SK-N-SH (cell line): ENCODE data around the gene SETBP1. TPM values are rescaled to one million over a fixed set of nuclear protein-coding genes. Genes with fewer than 3 reads are reported as not detected.

ENCODE experiments used
- CTCF ChIA-PET: fragments of 300-600, 350-600 bp; formaldehyde crosslinking; extraction: SDS; loops from one replicate; lab custom pipeline; 2021; lab: Yijun Ruan, JAX
- POLR2A ChIA-PET: fragments of 350-600 bp; sonication (Branson Sonifier 250); formaldehyde crosslinking; extraction: SDS; loops from one replicate; lab custom pipeline; 2020; ENCODE audit warnings: antibody characterized with exemption, inconsistent platforms; lab: Yijun Ruan, JAX
- DNase-seq: peaks from one replicate; pipeline ENCODE4 v3.0.0; 2012
- H2AFZ ChIP-seq: fragments of 200-600 bp; sonication (generic); 2 replicates; pipeline ENCODE4 v1.8.1; 2016; ENCODE audit warnings: antibody characterized with exemption, mild to moderate bottlenecking, low read depth
- H3F3A ChIP-seq: fragments of 200-600 bp; sonication (generic); replicated peaks from 2 replicates; pipeline ENCODE3; 2016; ENCODE audit warnings: antibody characterized with exemption, mild to moderate bottlenecking; ENCODE audit not compliant: insufficient read depth
- H3K27ac ChIP-seq, 2 experiments: fragments of 200-500 bp in 1 of 2; fragments of 200-600 bp in 1 of 2; sonication (Bioruptor generic) in 1 of 2; sonication (generic), shearing (Covaris generic) in 1 of 2; 2 replicates each; pipeline versions ENCODE4 v1.5.1 to v1.6.1; 2014 to 2016; ENCODE audit warnings: low read depth in 2 of 2, inconsistent platforms in 1 of 2, low read length in 1 of 2, mild to moderate bottlenecking in 1 of 2, mixed read lengths in 1 of 2
- H3K27me3 ChIP-seq: fragments of 200-600 bp; sonication (generic), shearing (Covaris generic); 2 replicates; pipeline ENCODE4 v1.6.1; 2016; ENCODE audit warnings: mixed run types; ENCODE audit not compliant: insufficient read depth
- H3K36me3 ChIP-seq, 2 experiments: fragments of 200-500 bp in 1 of 2; fragments of 200-600 bp in 1 of 2; sonication (Bioruptor generic) in 1 of 2; sonication (generic) in 1 of 2; replicated peaks in 1 of 2; 2 replicates each; pipeline versions ENCODE3 to v1.5.1; 2014 to 2016; ENCODE audit warnings: low read length in 1 of 2, mild to moderate bottlenecking in 1 of 2; ENCODE audit not compliant: insufficient read depth in 2 of 2, control insufficient read depth in 1 of 2
- H3K4me1 ChIP-seq, 2 experiments: fragments of 200-500 bp in 1 of 2; fragments of 200-600 bp in 1 of 2; sonication (Bioruptor generic) in 1 of 2; sonication (generic), shearing (Covaris generic) in 1 of 2; 2 replicates each; pipeline versions ENCODE4 v1.5.1 to v1.6.1; 2014 to 2016; ENCODE audit warnings: low read depth in 1 of 2, low read length in 1 of 2, mixed run types in 1 of 2; ENCODE audit not compliant: insufficient read depth in 2 of 2, control insufficient read depth in 1 of 2
- H3K4me2 ChIP-seq: fragments of 200-600 bp; sonication (generic), shearing (Covaris generic); 2 replicates; pipeline ENCODE4 v1.6.1; 2017; ENCODE audit warnings: mixed run types
- H3K4me3 ChIP-seq, 2 experiments: fragments of 200-500 bp in 1 of 2; fragments of 200-600 bp in 1 of 2; sonication (Bioruptor generic) in 1 of 2; sonication (generic), shearing (Covaris generic) in 1 of 2; 2 replicates each; pipeline versions ENCODE4 v1.5.1 to v1.8.1; 2014 to 2016; ENCODE audit warnings: low read depth in 2 of 2, inconsistent platforms in 1 of 2, low read length in 1 of 2, mild to moderate bottlenecking in 1 of 2, mixed read lengths in 1 of 2, moderate library complexity in 1 of 2
- H3K79me2 ChIP-seq: fragments of 200-600 bp; sonication (generic); 2 replicates; pipeline ENCODE4 v1.8.1; 2017; ENCODE audit warnings: mild to moderate bottlenecking; ENCODE audit not compliant: insufficient read depth
- H3K9ac ChIP-seq: fragments of 200-600 bp; sonication (generic); 2 replicates; pipeline ENCODE4 v1.6.1; 2017; ENCODE audit warnings: mixed run types
- H3K9me2 ChIP-seq: fragments of 200-600 bp; sonication (generic); 2 replicates; pipeline ENCODE4 v1.6.1; 2017; ENCODE audit warnings: mixed run types
- H3K9me3 ChIP-seq: fragments of 200-600 bp; sonication (generic); 2 replicates; pipeline ENCODE4 v1.6.1; 2017; ENCODE audit warnings: mixed run types, mild to moderate bottlenecking, moderate library complexity
- H4K20me1 ChIP-seq: fragments of 200-600 bp; sonication (generic); 2 replicates; pipeline ENCODE4 v1.6.1; 2017; ENCODE audit warnings: mild to moderate bottlenecking, mixed run types; ENCODE audit not compliant: insufficient read depth
- CHD2 ChIP-seq: fragments of 150-350 bp; IDR thresholded peaks from 2 replicates; pipeline ENCODE4 v1.6.1; 2018; ENCODE audit warnings: low read length; ENCODE audit not compliant: partially characterized antibody
- EP300 ChIP-seq, 2 experiments: IDR thresholded peaks; 2 replicates each; pipeline versions ENCODE4 v1.4.0 to v1.6.1; 2012; ENCODE audit warnings: borderline replicate concordance in 1 of 2, low read depth in 1 of 2, low read length in 1 of 2
- EZH2phosphoT487 ChIP-seq: fragments of 200-600 bp; sonication (generic); IDR thresholded peaks from 2 replicates; pipeline ENCODE4 v1.6.1; 2017; ENCODE audit warnings: low read depth, mixed run types, mild to moderate bottlenecking, antibody characterized with exemption, moderate library complexity, borderline replicate concordance
- FOSL2 ChIP-seq: IDR thresholded peaks from 2 replicates; pipeline ENCODE4 v1.4.0; 2012; ENCODE audit warnings: low read depth, mild to moderate bottlenecking, moderate library complexity, borderline replicate concordance
- GABPA ChIP-seq: IDR thresholded peaks from 2 replicates; pipeline ENCODE4 v1.4.0; 2012; ENCODE audit warnings: low read depth, mild to moderate bottlenecking
- GATA2 ChIP-seq: sonication (generic); formaldehyde crosslinking; IDR thresholded peaks from 2 replicates; pipeline ENCODE4 v1.5.0; 2020; ENCODE audit warnings: mild to moderate bottlenecking, missing genetic modification reagents
- MEF2A ChIP-seq: IDR thresholded peaks from 2 replicates; pipeline ENCODE4 v1.4.0; 2012; ENCODE audit warnings: low read depth, borderline replicate concordance
- NFIC ChIP-seq: IDR thresholded peaks from 2 replicates; pipeline ENCODE4 v1.4.0; 2012; ENCODE audit warnings: borderline replicate concordance
- POLR2AphosphoS5 ChIP-seq: IDR thresholded peaks from 2 replicates; pipeline ENCODE4 v1.6.1; 2012; ENCODE audit warnings: low read depth, low read length
- RAD21 ChIP-seq: IDR thresholded peaks from 2 replicates; pipeline ENCODE4 v1.6.1; 2012; ENCODE audit warnings: mild to moderate bottlenecking, low read length
- RXRA ChIP-seq: IDR thresholded peaks from 2 replicates; pipeline ENCODE4 v1.4.0; 2012; ENCODE audit warnings: low read depth, mild to moderate bottlenecking, borderline replicate concordance
- SMC3 ChIP-seq: IDR thresholded peaks from 2 replicates; pipeline ENCODE4 v1.6.1; 2012; ENCODE audit warnings: low read depth, low read length, improper control_type of control experiment
- TCF12 ChIP-seq: IDR thresholded peaks from 2 replicates; pipeline ENCODE4 v1.4.0; 2012
- WGBS: methylation state at CpG from one replicate; pipeline ENCODE4 v1.1.6; 2017; ENCODE audit warnings: low lambda C conversion rate; 5-methylcytosine and 5-hydroxymethylcytosine counted together
- polyA plus RNA-seq, 3 experiments: library from polyadenylated mRNA; depleted of rRNA; stranded (reverse); fragments of >200 nt; gene quantifications; 2 replicates each; pipeline ENCODE4 v1.2.3, GENCODE V29; 2012
- TF ChIP-seq, protein P1 (sequence below): IDR thresholded peaks from 2 replicates; pipeline ENCODE4 v1.4.0; 2012; ENCODE audit warnings: low read depth
- TF ChIP-seq, protein P2 (sequence below): IDR thresholded peaks from 2 replicates; pipeline ENCODE4 v1.4.0; 2012; ENCODE audit warnings: low read depth, borderline replicate concordance
- TF ChIP-seq, protein P3 (sequence below): IDR thresholded peaks from 2 replicates; pipeline ENCODE4 v1.6.1; 2012; ENCODE audit warnings: mild to moderate bottlenecking, low read depth, low read length, moderate library complexity
- TF ChIP-seq, protein P4 (sequence below): fragments of 200-600 bp; sonication (generic); IDR thresholded peaks from 2 replicates; pipeline ENCODE4 v1.6.1; 2017; ENCODE audit warnings: antibody characterized with exemption, mild to moderate bottlenecking, moderate library complexity
- TF ChIP-seq, protein P5 (sequence below): IDR thresholded peaks from 2 replicates; pipeline ENCODE4; 2012

SETBP1 gene
- polyA plus RNA-seq, 1 of the 3 experiments (the other 2 are of a cell fraction), result 3.0 TPM

DNA sequence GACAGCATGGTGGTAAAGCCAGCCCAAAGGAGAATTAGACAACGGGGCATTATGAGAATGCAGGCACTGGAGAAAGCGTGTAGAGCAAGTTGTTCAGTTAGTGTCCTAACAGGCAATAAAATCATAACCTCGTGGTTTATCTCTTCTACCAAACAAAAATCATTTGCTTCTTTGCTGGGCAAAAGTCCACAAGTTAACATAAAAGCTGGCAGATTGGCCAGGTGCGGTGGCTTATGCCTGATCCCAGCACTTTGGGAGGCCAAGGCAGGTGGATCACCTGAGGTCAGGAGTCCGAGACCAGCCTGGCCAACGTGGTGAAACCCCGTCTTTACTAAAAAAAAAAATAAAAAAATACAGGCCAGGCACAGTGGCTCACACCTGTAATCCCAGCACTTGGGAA, 364.1 kb downstream of the SETBP1 start:
- no peaks in the 10 kb centered on the region for H3K4me1 ChIP-seq
- no peaks in the 10 kb centered on the region for H4K20me1 ChIP-seq
- H3K9me3 ChIP-seq, result no peaks in the 10 kb centered on the region
- TF ChIP-seq TCF12 (no peak), POLR2AphosphoS5 (no peak), CHD2 (no peak), GABPA (no peak), FOSL2 (no peak), EZH2phosphoT487 (no peak), RAD21 (no peak), GATA2 (no peak), RXRA (no peak), EP300 (IDR thresholded peaks at IDR 0.05; ENCODE audit: borderline replicate concordance in 1 of 2, low read depth in 1 of 2, low read length in 1 of 2) (no peak), NFIC (no peak), SMC3 (no peak), MEF2A (no peak)
- TF ChIP-seq, protein P1, sequence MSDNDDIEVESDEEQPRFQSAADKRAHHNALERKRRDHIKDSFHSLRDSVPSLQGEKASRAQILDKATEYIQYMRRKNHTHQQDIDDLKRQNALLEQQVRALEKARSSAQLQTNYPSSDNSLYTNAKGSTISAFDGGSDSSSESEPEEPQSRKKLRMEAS, result no peak
- TF ChIP-seq, protein P2, sequence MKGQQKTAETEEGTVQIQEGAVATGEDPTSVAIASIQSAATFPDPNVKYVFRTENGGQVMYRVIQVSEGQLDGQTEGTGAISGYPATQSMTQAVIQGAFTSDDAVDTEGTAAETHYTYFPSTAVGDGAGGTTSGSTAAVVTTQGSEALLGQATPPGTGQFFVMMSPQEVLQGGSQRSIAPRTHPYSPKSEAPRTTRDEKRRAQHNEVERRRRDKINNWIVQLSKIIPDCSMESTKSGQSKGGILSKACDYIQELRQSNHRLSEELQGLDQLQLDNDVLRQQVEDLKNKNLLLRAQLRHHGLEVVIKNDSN, result no peak
- TF ChIP-seq, protein P3, sequence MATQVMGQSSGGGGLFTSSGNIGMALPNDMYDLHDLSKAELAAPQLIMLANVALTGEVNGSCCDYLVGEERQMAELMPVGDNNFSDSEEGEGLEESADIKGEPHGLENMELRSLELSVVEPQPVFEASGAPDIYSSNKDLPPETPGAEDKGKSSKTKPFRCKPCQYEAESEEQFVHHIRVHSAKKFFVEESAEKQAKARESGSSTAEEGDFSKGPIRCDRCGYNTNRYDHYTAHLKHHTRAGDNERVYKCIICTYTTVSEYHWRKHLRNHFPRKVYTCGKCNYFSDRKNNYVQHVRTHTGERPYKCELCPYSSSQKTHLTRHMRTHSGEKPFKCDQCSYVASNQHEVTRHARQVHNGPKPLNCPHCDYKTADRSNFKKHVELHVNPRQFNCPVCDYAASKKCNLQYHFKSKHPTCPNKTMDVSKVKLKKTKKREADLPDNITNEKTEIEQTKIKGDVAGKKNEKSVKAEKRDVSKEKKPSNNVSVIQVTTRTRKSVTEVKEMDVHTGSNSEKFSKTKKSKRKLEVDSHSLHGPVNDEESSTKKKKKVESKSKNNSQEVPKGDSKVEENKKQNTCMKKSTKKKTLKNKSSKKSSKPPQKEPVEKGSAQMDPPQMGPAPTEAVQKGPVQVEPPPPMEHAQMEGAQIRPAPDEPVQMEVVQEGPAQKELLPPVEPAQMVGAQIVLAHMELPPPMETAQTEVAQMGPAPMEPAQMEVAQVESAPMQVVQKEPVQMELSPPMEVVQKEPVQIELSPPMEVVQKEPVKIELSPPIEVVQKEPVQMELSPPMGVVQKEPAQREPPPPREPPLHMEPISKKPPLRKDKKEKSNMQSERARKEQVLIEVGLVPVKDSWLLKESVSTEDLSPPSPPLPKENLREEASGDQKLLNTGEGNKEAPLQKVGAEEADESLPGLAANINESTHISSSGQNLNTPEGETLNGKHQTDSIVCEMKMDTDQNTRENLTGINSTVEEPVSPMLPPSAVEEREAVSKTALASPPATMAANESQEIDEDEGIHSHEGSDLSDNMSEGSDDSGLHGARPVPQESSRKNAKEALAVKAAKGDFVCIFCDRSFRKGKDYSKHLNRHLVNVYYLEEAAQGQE, result no peak
- TF ChIP-seq, protein P4, sequence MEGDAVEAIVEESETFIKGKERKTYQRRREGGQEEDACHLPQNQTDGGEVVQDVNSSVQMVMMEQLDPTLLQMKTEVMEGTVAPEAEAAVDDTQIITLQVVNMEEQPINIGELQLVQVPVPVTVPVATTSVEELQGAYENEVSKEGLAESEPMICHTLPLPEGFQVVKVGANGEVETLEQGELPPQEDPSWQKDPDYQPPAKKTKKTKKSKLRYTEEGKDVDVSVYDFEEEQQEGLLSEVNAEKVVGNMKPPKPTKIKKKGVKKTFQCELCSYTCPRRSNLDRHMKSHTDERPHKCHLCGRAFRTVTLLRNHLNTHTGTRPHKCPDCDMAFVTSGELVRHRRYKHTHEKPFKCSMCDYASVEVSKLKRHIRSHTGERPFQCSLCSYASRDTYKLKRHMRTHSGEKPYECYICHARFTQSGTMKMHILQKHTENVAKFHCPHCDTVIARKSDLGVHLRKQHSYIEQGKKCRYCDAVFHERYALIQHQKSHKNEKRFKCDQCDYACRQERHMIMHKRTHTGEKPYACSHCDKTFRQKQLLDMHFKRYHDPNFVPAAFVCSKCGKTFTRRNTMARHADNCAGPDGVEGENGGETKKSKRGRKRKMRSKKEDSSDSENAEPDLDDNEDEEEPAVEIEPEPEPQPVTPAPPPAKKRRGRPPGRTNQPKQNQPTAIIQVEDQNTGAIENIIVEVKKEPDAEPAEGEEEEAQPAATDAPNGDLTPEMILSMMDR, result no peak
- TF ChIP-seq, protein P5, sequence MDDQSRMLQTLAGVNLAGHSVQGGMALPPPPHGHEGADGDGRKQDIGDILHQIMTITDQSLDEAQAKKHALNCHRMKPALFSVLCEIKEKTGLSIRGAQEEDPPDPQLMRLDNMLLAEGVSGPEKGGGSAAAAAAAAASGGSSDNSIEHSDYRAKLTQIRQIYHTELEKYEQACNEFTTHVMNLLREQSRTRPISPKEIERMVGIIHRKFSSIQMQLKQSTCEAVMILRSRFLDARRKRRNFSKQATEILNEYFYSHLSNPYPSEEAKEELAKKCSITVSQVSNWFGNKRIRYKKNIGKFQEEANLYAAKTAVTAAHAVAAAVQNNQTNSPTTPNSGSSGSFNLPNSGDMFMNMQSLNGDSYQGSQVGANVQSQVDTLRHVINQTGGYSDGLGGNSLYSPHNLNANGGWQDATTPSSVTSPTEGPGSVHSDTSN, result no peak
- H3K4me2 ChIP-seq, result no peak overlapping the region
- ChIA-PET CTCF (no interaction called here), POLR2A (no interaction called here)
- H2AFZ ChIP-seq, result no peak overlapping the region
- peaks cover 0 to 5% of the 10 kb centered on the region in 2 experiments for H3K36me3 ChIP-seq
- 94% methylated on average over 7 of the region's 7 CpGs for WGBS
- no peaks in the 10 kb centered on the region for H3K9me2 ChIP-seq
- no peak overlapping the region for H3K4me3 ChIP-seq
- DNase-seq, result no peak
- H3F3A ChIP-seq, result no peaks in the 10 kb centered on the region
- H3K9ac ChIP-seq, result no peak overlapping the region
- H3K79me2 ChIP-seq, result no peaks in the 10 kb centered on the region
- H3K27ac ChIP-seq, result no peak overlapping the region
- H3K27me3 ChIP-seq, result no peaks in the 10 kb centered on the region
